NB4 (cell line): ENCODE data around the gene PDE8A.

Experiments used
- DNase-seq: peaks from one replicate; pipeline ENCODE4 v3.0.0; 2010; ENCODE audit warnings: low read depth
- H3K4me3 ChIP-seq: one replicate; pipeline ENCODE4 v1.5.1; 2011; ENCODE audit warnings: mild to moderate bottlenecking, low read depth, low read length, moderate library complexity
- MYC ChIP-seq: IDR thresholded peaks from 2 replicates; pipeline ENCODE4 v1.6.1; 2011; ENCODE audit warnings: low read depth, low read length
- POLR2A ChIP-seq: IDR thresholded peaks from 2 replicates; pipeline ENCODE4 v1.6.1; 2011; ENCODE audit warnings: mild to moderate bottlenecking; ENCODE audit not compliant: insufficient read length; ENCODE audit errors: extremely low read depth
- TF ChIP-seq, protein P1 (sequence below): IDR thresholded peaks from one replicate; pipeline ENCODE4 v1.5.1; 2012; ENCODE audit warnings: low read depth, low read length
- TF ChIP-seq, protein P2 (sequence below): IDR thresholded peaks from 2 replicates; pipeline ENCODE4 v1.6.1; 2011; ENCODE audit warnings: low read depth, low read length

The PDE8A gene

DNA sequence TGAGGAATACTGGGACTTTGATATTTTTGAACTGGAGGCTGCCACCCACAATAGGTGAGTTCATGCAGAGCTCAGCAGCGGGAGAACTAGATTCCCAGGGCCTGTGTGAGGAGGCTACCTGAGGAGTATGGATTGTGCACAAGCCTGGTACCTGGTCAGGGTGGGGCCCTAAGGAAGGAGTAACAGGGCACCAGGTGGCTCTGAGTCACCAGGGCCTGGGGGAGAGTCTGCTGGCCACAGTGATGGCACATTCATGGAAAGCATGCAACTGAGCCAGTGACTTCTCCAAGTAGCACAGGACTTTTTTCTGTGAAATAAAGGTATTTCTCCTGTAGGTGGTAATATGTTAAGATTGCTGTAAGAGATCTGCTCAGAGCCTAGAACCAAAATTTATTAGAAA lies 134.4 kb downstream of the PDE8A start:
- no peak for DNase-seq
- H3K4me3 ChIP-seq: no peak overlapping the region
- TF ChIP-seq, protein P1, sequence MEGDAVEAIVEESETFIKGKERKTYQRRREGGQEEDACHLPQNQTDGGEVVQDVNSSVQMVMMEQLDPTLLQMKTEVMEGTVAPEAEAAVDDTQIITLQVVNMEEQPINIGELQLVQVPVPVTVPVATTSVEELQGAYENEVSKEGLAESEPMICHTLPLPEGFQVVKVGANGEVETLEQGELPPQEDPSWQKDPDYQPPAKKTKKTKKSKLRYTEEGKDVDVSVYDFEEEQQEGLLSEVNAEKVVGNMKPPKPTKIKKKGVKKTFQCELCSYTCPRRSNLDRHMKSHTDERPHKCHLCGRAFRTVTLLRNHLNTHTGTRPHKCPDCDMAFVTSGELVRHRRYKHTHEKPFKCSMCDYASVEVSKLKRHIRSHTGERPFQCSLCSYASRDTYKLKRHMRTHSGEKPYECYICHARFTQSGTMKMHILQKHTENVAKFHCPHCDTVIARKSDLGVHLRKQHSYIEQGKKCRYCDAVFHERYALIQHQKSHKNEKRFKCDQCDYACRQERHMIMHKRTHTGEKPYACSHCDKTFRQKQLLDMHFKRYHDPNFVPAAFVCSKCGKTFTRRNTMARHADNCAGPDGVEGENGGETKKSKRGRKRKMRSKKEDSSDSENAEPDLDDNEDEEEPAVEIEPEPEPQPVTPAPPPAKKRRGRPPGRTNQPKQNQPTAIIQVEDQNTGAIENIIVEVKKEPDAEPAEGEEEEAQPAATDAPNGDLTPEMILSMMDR: no peak
- TF ChIP-seq POLR2A (no peak), MYC (no peak)
- TF ChIP-seq, protein P2, sequence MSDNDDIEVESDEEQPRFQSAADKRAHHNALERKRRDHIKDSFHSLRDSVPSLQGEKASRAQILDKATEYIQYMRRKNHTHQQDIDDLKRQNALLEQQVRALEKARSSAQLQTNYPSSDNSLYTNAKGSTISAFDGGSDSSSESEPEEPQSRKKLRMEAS: no peak

DNA sequence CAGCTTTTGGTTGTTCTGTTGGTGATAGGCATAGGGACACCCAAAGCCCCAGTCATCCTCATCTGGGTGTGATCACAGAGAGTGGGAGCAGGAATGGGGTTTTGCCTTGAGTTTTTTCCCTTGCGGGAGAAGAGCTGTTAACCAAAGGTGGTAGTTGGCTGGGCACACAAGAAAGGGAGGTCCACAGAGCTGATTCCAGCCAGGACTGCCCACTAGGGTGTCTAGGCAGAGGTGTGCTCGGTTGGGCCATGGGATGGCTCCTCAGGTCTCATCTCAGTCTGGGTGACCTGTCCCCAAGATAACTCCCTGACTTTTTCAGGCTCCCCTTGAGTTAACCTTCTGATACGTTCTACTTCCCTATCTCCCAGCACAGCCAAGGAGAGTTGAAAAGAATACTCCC lies 134.8 kb downstream of the PDE8A start:
- TF ChIP-seq MYC (no peak), POLR2A (no peak)
- TF ChIP-seq, protein P2: no peak
- TF ChIP-seq, protein P1: no peak
- no peak for DNase-seq
- H3K4me3 ChIP-seq: no peak overlapping the region

DNA sequence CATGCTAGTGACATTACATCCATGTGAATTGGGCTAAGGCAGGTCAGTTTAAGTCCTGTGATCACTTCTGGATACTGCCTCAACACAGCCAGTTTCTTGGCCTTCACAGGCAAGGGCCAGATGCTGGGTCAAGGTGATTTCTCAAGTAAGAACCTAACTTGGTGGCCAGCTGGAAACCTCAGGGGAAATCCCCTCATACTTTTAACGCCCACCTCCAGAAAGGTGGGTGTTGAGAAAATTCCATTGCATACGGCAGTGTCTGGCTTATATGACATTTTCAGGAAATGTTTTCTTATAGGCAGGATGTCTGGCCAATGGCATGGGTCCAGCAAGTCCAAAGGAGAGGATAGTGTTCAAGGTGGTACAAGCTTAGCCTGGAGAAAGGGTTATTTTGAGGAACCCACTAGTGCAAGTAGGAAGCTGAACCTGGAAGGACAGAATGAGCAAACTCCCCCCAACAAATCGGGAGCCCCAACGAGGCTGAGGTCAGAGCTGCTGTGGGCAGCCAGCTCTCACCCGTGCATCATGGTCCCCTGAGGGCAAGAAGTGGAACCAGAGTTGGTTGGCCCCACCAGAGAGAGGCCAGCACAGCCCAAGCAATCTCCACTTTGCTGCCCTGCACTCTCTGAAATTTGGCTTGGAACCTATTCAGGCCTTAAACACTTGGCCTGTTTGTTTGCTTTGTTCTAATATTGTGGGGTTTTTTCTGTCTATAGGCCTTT lies 135.4 kb downstream of the PDE8A start:
- DNase-seq: no peak
- TF ChIP-seq MYC (no peak), POLR2A (no peak)
- TF ChIP-seq, protein P1: no peak
- TF ChIP-seq, protein P2: no peak
- H3K4me3 ChIP-seq: no peak overlapping the region

DNA sequence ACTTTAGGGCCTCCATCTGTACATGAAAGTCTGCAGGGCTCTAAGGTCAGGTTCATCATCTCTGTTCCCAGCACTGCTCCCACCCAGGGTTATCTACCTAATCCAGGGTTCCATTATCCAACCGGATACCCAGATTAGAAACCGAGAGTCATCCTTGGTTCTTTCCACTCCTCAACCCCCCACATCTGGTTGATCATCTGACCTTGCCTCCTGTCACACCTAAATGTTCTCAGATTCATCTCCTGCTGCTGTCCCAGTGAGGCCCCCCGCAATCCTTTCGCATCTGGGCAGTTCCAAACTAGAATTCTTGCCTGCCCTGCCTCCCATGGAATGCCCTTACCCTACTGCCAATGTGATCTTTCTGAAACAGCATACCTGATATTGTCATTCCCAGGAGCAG lies 136.5 kb downstream of the PDE8A start:
- H3K4me3 ChIP-seq: no peak overlapping the region
- DNase-seq: no peak
- TF ChIP-seq, protein P1: no peak

DNA sequence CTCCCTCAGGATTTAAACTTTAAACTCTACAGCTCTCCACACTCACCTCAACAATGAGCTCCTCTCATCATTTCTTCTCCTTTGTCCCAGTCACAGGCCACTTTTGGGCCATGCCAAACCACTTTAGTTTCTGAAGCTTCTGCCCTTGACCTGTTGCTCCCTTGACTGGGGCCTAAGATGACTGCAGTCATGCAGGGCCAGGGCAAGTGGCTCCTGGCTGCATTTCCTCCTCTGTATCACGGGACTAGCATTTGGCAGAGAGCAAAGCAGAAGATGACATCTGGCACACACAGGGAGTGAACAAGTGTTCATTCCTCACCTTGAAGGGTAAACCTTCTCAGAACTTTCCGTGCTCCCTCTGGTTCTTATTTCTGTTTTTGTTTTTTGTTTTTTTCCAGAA lies 136.9 kb downstream of the PDE8A start:
- H3K4me3 ChIP-seq: no peak overlapping the region
- TF ChIP-seq POLR2A: no peak
- TF ChIP-seq, protein P2: no peak
- TF ChIP-seq, protein P1: no peak
- TF ChIP-seq MYC: no peak

More for the DNA sequence above, 136.9 kb downstream of the PDE8A start:
- DNase-seq: no peak
